ENCODE results near the gene ZBTB42. TPM values are rescaled to one million over a fixed set of nuclear protein-coding genes. Genes with fewer than 3 reads are reported as not detected.

ZBTB42 gene
- total and polyA plus RNA-seq, 2 of the 13 experiments (the other 11 are each of a cell fraction or from before 2014, with no cell fraction given): 2.8 to 4.2 TPM

DNA sequence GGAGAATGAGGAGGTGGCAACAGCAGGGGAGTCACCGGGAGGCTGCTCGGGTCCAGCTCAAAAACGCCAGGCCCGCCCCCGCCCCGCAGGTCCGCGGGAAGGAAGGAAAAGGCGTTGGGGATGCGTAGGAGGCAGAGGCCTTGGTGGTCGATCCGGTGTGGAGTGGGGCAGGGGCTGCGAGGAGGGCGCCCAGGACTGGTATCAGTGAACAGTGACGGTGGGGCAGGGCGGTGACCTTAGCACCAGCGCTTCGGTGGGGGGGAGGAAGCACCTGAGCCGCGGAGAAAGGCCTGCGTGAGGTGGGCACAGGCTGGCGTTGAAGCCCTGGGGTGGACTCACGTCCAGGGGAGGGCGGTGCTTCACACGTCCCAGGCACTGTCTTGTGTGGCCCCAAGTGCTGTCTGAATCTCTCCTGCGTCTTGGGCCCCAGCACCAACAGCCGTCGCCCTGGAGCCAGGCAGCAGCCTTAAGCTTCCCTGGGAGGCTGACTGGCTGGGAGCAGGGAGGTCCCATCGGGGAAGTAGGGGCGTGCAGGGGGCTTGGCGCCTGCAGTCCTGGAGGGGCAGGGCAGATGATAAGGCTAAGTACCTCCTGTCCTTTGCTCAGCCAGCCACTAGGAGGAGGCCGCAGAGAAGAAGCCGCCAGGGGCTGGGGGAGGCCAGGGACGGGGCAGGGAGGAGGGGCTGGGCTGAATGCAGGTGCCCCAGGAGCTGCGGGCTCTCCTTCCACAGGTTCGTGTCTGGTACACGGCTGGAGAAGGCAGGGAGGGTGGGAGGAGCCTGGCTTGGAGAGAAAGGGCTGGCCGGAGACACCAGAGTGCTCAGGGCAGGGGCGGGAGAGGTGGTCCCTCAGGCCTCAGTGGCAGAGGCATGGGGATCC, 26.5 kb downstream of the ZBTB42 start (continued):
- TF ChIP-seq TMF1 (CRISPR knock-in tag; IDR thresholded peaks at IDR 0.05; ENCODE audit: low read depth) (0 out of 2 replicates have a peak, but pooled peaks have one; percentile 34), REPIN1 (CRISPR knock-in tag; IDR thresholded peaks at IDR 0.05; ENCODE audit: borderline replicate concordance, low read depth) (no peak), RARG (CRISPR knock-in tag; IDR thresholded peaks at IDR 0.05; ENCODE audit: low read depth) (no peak), KDM2A (CRISPR knock-in tag; IDR thresholded peaks at IDR 0.05; ENCODE audit: borderline replicate concordance, low read depth) (peak; percentile 43; the same call in 1 of the 2 replicates), ZNF546 (CRISPR knock-in tag; conservative IDR thresholded peaks at IDR 0.05) (peak; percentile 56; the same call in 1 of the 2 replicates), AGO2 (optimal IDR thresholded peaks at IDR 0.05; ENCODE audit: low read depth, low read length) (peak; percentile 40), ZNF460 (CRISPR knock-in tag; IDR thresholded peaks at IDR 0.05; ENCODE audit: borderline replicate concordance) (no peak), ZFX (CRISPR knock-in tag; IDR thresholded peaks at IDR 0.05; ENCODE audit: low read depth) (peak; percentile 72), ZNF7 (CRISPR knock-in tag; IDR thresholded peaks at IDR 0.05) (no peak), NONO (IDR thresholded peaks at IDR 0.05) (no peak), NONO (CRISPR knock-in tag; conservative IDR thresholded peaks at IDR 0.05) (peak; percentile 65)
- TF ChIP-seq, protein P1, sequence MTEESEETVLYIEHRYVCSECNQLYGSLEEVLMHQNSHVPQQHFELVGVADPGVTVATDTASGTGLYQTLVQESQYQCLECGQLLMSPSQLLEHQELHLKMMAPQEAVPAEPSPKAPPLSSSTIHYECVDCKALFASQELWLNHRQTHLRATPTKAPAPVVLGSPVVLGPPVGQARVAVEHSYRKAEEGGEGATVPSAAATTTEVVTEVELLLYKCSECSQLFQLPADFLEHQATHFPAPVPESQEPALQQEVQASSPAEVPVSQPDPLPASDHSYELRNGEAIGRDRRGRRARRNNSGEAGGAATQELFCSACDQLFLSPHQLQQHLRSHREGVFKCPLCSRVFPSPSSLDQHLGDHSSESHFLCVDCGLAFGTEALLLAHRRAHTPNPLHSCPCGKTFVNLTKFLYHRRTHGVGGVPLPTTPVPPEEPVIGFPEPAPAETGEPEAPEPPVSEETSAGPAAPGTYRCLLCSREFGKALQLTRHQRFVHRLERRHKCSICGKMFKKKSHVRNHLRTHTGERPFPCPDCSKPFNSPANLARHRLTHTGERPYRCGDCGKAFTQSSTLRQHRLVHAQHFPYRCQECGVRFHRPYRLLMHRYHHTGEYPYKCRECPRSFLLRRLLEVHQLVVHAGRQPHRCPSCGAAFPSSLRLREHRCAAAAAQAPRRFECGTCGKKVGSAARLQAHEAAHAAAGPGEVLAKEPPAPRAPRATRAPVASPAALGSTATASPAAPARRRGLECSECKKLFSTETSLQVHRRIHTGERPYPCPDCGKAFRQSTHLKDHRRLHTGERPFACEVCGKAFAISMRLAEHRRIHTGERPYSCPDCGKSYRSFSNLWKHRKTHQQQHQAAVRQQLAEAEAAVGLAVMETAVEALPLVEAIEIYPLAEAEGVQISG (CRISPR knock-in tag; IDR thresholded peaks at IDR 0.05): peak; percentile 66
- TF ChIP-seq, protein P2, sequence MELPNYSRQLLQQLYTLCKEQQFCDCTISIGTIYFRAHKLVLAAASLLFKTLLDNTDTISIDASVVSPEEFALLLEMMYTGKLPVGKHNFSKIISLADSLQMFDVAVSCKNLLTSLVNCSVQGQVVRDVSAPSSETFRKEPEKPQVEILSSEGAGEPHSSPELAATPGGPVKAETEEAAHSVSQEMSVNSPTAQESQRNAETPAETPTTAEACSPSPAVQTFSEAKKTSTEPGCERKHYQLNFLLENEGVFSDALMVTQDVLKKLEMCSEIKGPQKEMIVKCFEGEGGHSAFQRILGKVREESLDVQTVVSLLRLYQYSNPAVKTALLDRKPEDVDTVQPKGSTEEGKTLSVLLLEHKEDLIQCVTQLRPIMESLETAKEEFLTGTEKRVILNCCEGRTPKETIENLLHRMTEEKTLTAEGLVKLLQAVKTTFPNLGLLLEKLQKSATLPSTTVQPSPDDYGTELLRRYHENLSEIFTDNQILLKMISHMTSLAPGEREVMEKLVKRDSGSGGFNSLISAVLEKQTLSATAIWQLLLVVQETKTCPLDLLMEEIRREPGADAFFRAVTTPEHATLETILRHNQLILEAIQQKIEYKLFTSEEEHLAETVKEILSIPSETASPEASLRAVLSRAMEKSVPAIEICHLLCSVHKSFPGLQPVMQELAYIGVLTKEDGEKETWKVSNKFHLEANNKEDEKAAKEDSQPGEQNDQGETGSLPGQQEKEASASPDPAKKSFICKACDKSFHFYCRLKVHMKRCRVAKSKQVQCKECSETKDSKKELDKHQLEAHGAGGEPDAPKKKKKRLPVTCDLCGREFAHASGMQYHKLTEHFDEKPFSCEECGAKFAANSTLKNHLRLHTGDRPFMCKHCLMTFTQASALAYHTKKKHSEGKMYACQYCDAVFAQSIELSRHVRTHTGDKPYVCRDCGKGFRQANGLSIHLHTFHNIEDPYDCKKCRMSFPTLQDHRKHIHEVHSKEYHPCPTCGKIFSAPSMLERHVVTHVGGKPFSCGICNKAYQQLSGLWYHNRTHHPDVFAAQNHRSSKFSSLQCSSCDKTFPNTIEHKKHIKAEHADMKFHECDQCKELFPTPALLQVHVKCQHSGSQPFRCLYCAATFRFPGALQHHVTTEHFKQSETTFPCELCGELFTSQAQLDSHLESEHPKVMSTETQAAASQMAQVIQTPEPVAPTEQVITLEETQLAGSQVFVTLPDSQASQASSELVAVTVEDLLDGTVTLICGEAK (IDR thresholded peaks at IDR 0.05): no peak
- TF ChIP-seq, protein P2 (CRISPR knock-in tag; IDR thresholded peaks at IDR 0.05): no peak
- TF ChIP-seq, protein P3, sequence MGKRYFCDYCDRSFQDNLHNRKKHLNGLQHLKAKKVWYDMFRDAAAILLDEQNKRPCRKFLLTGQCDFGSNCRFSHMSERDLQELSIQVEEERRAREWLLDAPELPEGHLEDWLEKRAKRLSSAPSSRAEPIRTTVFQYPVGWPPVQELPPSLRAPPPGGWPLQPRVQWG (CRISPR knock-in tag; IDR thresholded peaks at IDR 0.05; ENCODE audit: borderline replicate concordance, low read depth): no peak

All from HepG2 (cell line).